GM19043 (cell line): Measurements from ENCODE around the gene MRAS.

Experiments
- ATAC-seq: cut with Tn5 transposase; IDR thresholded peaks from one replicate; pipeline ENCODE4 v1.9.1; 2021; ENCODE audit warnings: low read depth; ENCODE audit not compliant: unreplicated experiment

The MRAS gene

DNA sequence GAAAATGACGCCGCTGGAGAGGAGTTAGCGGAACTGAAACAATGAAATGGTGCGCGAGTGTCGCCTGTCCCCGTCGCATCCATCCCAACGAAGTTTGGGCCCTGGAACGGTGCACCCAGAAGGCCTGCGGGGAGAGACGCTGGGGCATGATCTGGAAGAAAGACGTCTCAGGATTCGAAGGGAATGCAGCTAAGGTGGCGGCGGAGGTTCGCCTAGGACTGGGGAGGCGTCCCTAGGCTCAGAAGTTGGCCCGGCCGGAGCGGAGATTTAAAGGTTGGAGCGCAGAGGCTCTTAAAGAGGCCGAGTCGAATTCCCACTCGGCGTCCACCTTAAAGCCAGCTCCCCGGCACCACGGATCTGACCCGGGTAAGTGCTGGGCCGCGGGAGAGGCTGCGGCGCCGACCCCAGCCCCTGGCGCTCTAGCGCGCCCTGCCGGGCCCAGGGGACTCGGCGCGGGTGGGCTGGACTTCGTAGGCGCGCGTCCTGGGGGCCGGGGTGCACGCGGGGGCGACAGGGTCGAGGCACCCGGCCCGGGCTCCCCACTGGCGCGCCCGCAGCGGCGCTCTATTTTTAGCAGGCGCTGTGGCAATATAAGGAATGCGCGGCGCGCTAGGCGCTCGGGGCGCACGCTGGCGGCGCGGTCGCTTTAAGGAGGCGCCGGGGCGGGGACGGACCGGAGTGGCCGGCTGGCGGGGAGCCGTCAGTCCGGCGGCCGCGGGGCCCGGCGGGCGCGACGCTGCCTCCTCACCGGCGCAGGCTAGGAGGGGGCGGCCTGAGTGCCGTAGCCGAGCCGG is at the start of gene MRAS:
TSS of gene MRAS (plus strand) at position 620 of the 794 bp plus-strand sequence. CDS start 24,305 bp downstream, outside the sequence.
- no peak for ATAC-seq

DNA sequence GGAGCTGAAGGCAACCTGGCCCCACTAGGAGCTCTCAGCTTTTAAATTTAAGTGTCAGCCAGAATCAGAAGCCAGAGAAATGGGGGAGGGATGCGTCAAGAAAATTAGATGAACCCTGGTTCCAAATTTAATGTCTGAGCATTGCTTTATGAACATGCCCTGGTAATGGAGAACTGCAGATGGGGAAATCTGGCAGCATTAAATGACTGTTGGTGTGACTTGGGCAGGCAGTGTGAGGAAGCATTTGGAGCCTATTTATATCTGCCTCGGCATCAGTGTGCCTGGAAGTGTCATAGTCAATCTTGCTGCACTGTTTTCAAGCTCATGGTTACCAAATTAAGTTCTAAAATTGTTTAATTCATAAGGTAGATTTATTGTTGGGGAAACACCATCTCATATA is 47.7 kb upstream of the MRAS start:
- no peak for ATAC-seq

DNA sequence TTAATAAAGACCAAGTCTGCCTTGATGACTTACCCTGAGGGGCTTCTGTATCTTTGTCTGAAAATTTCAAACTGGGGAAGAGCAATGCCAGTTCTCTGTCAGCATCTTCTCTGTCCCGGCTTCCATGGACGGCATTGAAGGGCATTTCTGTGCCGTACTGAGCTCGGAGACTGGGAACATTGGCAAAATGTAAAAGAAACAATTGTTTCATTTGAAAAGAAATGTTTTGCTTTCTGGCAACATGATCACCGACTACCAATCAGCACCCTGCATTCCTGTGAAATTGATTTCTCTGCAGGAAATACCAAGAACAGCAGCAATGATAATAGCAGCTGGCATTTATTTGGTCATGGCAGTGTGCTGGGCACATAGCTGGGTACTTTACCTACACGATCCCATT is 44.9 kb upstream of the MRAS start:
- ATAC-seq: no peak

DNA sequence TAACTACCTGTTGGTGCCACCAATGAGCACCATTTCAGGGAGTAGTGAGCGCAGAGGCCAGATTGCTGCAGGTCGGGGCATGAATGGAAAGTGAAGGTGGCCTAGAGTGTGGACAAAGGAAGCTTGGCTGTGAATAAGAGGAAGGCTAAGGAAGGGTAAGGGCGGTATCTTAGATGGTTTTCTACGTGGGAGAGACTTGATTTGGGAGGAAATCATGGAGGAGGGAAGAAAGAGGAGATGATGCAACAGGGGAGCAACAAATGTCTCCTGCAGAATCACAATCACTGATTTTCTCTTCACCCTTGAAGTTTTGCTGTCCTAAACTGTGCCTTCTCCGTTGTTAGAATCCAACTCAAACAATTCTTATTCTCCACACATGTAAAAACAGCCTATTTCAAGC is 40.5 kb upstream of the MRAS start:
- ATAC-seq: no peak

DNA sequence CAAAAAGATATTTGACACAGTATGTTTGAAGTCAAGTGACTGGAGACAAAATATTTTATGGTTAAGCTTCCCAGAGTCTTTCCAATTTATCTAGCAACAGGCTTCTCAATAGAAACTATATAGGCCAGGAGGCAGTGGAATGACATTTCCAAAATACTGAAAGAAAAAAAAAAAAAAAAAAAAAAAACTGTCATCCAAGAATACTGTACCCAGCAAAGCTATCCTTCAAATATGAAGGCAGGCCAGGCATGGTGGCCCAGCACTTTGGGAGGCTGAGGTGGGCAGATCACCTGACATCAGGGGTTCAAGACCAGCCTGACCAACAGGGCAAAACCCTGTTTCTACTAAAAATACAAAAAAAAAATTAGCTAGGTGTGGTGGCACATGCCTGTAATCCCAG is 39.6 kb upstream of the MRAS start:
- ATAC-seq: no peak

DNA sequence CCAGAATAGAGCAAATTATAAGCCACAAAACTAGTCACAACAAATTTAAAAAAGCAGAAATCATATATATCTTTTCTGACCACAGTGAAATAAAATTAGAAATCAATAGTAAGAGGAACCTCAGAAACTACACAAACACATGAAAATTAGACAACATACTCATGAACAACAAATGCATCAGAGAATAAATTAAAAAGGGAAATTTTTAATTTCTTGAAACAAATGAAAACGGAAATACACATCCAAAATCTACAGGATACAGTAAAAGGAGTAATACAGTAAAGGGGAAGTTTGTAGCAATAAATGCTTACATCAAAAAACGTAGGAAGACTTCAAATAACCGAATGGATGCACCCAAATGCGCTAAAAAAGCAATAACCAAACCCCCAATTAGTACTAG is 37.9 kb upstream of the MRAS start:
- no peak for ATAC-seq

DNA sequence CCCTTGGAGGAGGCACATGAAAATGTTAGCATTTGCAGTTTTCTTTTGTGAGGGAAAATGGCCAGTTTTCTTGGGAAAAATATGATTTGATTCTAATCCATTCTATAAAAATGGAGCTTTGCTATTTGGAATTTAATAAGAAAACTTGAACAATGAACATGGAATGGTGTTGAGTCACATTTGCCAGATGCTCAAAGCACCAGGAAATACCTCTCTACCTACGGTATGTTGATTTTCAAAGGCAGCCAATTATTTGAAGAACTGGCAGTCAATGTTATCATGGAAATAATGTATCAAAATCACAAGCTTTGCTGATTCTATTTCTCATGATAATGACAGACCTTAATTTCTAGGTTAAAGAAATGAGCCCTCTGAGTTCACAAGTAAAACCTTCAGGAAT is 33.6 kb upstream of the MRAS start:
- ATAC-seq: no peak

DNA sequence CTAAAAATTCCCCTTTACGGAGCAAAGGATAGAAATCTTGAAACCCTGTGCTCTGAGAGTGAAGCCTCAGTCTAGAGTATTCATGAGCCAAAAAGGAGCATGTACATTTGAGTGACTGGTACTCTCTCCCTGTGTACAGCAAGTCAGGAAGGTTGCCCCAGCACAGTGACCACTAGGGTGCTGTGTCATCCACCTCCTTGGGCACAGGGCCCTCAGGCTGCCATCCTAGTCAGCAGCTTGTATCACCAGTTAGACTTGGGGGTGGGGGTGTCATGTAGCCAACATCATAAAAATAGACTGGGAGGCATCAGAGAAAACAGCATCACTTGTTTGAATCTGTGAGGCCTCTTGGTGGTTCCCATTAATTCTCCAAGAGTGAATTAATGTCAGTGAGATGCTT is 30.7 kb upstream of the MRAS start:
- ATAC-seq: no peak

DNA sequence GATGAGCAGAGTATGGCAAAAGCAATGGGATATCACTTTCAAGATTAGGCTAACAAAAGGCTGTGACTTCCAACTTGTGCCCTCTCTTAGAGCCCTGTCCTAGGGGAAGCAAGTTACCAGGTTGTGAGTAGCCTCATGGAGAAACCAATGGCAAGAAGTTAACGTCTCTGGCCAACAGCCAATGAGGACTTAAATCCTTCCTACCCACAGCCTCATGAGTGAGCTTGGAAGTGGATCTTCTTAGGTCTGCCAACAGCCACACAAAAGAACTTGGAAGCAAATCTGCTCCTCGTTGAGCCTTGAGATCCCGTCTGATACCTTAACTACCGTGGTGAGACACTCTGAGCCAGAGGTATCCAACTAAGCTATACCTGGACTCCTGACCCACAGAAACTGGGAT is 24.4 kb upstream of the MRAS start:
- ATAC-seq: no peak

DNA sequence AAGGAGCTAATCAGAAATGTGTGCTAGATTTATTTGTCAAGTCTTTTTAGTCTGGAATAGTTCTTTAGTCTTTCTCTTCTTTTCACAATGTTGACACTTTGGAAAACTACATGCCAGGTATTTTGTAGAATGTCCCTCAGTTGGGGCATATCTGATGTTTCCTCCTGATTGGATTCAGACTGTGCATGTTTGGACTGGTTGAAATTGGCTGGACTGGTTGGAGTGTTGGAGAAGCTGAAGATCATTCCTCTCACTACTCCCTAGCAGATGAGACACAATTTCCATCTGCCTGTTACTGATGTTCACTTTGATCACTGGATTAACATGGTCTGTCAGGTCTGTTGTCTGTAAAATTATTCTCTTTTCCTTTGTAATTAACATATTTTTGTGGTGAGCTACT is 22.4 kb upstream of the MRAS start:
- no peak for ATAC-seq

DNA sequence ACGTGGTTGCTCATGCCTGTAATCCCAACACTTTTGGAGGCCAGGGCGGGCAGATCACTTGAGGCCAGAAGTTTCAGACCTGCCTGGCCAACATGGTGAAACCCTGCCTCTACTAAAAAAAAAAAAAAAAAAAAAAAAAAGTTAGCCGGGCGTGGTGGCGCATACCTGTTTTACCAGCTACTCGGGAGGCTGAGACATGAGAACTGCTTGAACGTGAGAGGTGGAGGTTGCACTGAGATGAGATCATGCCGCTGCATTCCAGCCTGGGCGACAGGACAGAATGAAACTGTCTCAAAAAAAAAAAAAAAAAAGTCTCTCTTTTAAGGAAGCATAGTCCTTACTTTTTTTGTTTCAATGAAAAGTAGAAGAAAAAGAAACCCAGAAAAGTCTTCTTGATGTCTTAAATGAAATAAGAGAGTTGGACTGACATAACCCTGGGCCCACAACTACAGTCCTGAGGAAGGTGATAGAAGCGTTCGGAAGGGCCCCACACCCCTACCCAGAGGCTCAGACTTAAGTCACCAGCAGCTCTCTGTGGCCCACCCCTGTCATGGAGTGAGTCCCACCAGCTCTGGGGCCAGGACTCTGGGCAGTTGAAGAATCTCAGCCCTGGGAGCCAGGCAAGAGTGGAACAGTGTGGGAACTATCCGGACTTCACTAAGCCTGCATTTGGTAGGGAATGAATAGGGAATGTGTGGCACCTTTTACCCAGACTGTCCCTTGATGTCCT is 21.3 kb upstream of the MRAS start:
- ATAC-seq: no peak

DNA sequence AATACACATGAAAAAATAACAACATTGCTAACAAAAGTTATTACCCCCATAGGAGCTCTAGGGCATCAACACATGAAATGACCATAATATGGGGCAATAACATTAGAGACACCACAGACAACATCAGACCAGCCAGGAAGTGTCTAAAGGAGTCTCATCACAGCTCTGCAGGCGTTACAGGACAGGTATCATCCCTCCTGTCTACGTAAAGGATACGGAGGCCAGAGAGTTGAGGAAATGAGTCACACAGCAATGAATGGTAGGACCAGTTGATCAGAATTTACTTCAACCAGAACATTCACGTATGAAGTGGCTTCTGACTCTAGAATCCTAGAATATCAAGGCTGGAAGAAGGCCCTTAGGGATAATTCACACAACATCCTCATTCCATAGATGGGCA is 20.5 kb upstream of the MRAS start:
- ATAC-seq: no peak

DNA sequence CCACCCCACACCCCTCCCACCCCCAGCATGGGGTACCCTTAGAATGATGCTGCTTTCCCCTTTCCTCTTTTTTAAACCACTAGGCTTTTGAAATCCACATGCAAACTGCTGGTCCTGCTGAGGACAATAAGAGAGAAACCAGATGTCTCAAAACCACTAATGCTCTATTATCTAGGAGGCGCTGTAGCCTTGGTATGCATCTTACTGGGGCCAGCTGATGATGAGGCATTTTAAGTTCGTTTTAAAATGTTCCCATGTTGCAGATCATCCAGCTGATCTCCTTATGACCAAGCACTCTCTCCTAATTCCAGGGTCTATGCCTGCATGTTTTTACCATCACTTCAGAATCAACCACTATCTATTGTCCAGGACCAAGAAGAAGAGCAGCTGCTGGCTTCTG is 20.0 kb upstream of the MRAS start:
- ATAC-seq: no peak

DNA sequence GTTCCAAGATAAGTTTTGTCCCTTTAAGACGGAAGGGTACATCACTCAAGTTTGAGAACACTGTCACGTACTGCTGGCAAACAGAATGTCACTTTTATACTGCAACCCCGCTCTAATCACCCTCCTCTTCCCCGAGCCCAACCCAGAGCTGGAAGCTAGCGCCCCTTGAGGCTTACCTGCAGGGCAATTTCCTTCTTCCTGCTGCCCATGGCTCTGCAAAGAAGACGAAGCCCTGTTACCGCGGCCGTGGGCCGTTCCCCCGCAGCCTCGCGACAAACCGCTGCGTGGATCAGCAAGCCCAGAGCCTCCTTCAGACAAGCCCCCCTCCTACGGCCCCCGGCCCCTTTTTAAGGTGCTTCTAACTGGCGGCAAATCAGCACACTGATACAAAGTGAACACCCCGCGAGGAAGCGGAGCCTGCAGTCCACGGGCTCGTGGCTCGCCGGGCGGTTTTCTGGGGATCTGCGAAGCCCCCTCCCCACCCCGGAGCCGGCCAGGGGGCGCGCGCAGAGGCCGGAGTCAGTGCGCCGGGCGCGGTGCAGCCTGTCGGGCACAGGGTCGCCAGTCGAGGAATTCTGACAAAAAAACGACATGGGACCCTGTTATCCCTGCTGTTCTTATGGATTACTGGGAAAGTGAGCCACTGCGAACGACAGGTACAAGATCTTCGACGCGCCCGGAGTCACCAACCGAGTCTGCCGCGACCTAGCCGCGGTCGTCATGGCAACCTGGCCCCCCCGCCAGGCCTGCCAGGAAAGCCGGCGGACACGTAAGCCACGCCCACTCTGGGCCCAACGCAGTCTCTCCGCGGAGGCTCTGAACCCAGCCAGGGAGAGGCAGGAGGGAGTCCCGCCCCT is 19.0 kb upstream of the MRAS start, which contains the start of gene NME9:
TSS of gene NME9 (minus strand) at position 725 of the 857 bp plus-strand sequence. CDS start at position 209, 516 bp downstream.
- peak; percentile 78 for ATAC-seq

DNA sequence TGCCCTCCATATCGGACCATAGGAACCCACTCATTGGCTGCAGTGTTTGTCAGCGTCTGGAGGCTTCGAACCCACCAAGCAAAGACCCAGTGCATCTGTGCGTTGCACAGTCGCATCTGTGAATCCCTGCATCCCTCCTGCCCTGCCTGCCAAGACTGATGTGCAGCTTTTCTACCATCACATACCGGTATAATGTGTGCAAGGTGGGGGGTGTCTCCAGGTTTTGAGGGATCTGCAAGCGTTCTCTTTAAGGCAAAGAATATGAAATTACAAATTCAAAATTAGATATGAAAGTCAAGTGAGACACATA is 18.4 kb upstream of the MRAS start:
- ATAC-seq: no peak

DNA sequence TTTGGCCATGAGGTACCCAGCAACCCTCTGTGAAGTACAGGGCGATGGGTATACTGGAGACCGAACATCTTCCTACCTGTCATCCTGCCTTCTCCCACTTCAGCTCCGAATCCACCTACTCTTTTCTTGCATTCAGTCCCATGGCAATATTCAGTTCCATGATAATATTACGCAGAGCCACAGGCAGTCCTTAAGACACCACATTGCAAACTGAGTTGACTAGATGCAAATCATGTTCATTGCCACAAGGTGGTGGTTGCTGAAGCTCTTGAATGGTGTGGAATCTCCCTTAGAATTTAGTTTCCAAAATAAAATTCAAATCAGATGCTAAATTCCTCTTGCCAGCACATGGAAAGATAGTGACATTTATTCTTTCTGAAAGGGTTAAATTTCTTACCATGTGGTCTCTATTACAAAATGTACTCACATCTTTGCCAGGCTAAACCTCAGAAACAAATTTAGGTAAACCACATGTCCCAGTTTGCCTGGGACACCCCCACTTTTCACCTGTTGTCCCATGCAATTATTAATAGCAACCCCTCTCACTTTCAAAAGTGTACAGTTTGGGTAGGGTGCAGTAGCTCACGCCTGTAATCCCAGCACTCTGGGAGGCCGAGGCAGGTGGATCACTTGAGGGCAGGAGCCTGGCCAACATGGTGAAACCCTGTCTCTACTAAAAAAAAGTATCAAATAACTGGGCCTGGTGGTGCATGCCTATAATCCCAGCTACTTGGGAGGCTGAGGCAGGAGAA is 17.1 kb upstream of the MRAS start:
- ATAC-seq: no peak

DNA sequence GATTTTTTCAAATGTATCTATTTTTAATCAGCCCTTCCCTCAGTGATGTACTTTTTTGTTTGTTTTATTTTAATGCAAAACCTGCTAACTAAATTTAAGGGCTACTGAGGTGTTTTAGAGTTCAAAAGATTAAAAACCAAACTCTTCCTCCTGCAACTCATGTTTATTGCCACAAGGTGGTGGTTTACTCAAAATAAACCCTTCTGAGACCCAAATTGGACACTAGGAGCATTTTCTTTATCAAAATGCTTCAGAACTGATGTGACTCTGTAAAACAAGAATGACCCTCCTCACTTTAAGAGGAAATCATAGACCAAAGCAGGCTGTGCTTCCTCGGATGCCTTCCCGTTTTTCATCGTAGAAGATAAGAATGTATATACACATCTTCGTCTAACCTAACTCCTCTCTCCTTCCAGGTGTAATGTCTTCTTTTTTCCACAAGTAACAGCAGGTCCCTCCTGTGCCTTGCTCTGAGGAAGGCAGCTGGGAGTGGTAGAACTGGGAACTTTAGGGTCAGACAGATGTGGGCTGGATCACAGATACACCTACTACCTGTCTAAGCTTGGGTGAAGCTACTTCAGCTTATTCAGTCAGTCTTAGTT is 15.8 kb upstream of the MRAS start:
- ATAC-seq: no peak

DNA sequence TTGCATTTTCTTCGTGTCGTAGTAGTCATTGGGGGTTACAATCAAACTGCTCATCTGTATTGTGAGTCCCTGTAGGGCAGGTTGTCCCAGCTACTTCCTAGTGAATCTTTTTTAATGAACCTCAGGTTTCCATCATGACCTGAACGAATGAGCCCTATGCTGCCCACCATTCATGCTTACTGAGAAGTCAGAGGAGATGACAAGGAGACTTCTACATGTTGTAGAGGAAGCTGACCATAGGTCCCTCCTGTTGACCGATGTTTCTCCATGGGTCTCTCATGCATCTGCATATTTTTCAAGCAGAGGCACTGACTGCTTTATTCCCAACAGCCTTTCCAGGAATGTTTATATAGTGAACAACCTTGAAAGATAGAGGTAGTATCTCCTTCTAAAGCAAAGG is 13.8 kb upstream of the MRAS start:
- ATAC-seq: no peak

DNA sequence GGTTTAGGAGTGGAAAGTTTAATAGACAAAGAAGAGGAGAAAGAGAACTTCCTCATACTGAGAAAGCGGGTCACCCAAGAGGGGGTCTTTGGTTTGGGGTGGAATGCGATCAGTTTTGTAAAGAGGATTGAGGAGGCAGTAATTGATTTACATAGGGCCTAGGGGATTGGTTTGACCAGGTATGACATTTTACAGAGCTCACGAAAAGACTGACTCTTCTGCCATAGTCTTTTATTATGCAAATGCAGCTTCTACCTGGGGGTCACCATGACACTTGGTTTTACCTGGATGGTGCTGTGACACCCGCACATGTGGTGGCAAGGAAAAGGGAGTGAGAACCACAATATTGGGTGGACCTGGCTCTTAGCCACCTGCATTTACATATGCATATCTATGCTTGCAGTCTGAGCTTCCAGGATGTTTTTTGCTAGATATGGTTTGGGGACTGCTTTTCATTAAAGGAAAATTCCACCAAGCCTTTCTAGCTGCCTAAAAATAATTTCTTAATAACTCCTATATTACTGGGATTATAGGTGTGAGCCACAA is 11.9 kb upstream of the MRAS start:
- ATAC-seq: no peak

DNA sequence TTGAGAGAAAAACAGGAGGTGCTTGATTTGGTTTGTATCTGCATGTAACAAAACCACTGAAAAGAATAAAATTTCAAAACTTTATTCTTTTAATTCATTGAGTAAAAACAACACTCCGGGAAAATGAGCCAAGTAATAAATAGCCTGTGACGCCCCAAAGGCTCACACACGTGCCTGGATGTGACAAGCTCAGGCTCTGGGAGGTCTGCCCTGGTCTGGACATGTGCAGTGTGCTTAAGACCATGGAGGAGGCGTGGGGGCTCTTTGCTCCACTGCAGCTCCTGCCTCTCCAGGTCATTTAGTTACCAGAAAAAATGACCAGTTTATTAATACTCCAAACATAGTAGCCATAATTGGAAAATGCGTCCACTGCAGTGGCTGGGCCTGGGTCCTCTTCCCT is 10.1 kb upstream of the MRAS start:
- ATAC-seq: no peak
